ENCODE data around the gene GPALPP1.
"Not testable (repeated sequence)": the region's sequence is repeated elsewhere in the genome, so short reads cannot be mapped to it uniquely, and the experiment has no call there.

The GPALPP1 gene

DNA sequence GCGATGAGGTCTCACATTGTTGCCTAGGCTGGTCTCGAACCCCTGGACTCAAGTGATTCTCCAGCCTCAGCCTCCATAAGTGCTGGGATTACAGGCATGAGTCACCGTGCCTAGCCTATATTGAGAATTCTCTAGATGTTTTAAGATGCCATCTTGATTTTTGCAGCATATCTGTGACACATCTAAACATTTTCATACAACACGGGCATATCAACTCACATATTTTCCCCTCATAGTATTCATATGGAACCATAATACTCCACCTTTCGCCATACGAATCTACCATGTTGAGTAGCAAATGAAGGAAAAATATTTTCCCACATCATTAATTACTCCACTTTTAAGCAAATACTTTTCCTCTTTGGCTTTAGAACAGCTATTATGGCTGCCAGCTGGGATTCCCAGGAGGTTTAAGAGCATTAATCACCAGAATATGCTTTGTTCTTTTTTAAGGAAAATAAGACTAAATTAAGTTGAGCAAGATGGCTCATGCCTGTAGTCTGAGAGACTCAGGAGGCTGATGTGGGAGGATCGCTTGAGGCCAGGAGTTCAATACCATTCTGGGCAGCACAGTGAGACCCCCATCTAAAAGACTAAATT is 74.0 kb downstream of the GPALPP1 start:
- no peak for DNase-seq (ENCODE audit: low read depth in 2 of 2)

DNA sequence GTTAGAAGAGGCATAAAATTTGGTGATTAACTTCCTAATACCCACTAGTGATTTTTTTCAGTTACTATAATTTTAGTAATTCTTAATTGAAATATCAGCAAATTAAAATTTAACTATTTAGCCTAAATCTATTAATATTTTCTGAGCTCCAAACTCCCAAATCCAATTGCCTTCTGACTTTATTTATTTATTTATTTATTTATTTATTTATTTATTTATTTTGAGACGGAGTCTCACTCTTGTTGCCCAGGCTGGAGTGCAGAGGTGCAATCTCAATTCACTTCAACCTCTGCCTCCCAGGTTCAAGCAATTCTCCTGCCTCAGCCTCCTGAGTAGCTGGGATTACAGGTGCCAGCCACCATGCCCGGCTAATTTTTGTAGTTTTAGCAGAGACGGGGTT is 74.6 kb downstream of the GPALPP1 start:
- DNase-seq (ENCODE audit: low read depth in 2 of 2): not testable (repeated sequence)

DNA sequence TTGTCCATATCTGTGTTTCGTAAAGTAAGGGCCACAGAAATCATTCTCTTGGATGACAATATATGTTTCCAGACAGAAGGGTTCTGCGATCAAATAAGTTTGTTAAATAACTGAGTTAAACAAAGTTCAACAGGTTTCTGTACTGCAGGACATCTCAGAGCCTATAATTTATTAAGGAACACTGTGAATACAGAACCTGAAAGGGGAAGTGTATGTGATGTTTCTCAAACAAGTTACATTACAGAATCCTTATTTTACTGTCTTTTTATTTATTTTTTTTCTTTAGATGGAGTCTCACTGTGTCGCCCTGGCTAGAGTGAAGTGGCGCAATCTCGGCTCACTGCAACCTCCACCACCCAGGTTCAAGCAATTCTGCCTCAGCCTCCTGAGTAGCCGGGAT is 75.6 kb downstream of the GPALPP1 start:
- no peak for DNase-seq (ENCODE audit: low read depth in 2 of 2)

DNA sequence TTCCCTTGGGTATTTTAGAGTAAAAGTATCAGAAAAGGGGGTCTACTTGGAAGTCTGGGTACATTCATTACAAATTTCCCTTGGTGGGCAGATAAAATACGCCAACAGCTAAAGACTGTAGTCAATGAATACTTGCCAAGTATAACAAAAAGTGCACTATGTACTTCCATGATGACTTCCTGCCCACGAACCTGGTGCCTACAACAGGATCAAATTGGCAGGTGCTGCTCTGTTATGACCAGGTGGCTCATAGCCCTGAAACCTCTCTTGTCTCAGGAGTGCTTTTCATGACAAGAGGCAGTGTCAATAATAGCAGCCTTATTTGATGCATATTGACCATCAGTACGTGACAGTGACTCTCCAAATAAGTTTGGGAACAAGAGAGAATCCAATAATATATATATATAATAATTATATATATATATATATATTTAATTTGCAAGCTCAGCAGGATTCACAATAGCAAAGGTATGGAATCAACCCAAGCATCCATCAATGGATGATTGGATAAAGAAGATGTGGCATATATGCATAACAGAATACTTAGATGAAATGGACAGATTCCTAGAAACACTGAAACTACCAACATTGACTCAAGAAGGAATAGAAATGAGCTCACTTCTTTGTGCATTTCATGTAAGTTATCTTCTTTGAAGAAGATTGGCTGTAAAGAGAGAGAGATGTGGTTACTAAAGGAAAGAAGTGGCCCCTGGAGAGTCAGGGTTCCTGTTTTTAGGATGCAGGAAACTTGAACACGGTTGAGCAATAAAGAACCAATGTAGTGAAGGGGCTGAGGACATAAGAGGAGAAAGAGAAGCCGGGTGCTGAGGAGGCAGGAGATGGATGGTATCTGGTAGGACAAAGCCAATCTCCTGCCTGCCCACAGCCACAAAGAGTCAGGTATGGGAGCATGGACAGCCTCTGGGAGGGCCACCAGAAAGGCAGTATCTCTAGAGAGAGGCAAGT is 79.0 kb downstream of the GPALPP1 start:
- no peak for DNase-seq (ENCODE audit: low read depth in 2 of 2)

DNA sequence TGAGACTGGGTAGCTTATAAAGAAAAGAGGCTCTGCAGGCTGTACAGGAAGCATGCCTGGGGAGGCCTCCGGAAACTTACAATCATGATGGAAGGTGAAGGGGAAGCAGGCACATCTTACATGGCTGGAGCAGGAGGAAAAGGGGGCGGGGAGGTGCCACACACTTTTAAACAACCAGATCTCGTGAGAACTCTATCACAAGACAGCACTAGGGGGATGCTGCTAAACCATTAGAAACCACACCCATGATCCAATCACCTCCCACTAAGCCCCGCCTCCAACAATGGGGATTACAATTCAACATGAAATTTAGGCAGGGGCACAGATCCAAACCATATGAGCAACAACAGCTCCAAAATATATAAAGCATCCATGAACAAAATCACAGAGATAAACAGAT is 84.5 kb downstream of the GPALPP1 start:
- no peak for DNase-seq (ENCODE audit: low read depth in 2 of 2)

DNA sequence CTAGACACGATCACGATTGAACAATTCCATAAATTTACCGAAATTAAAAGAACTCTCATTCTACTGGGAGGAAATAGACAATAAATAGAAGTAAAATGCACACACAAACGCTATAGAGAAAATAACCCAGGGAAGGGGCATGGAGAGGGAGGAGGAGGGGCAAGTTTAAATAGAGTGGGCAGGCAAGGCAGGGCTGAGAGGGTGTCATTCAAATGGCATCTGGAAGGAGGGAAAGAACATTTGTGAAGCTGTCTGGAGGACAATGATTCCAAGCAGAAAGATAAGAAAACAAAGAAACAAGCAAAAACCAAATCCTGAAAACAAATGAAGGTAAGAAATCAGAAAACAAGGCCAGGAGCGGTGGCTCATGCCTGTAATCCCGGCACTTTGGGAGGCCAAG is 85.4 kb downstream of the GPALPP1 start:
- no peak for DNase-seq (ENCODE audit: low read depth in 2 of 2)

DNA sequence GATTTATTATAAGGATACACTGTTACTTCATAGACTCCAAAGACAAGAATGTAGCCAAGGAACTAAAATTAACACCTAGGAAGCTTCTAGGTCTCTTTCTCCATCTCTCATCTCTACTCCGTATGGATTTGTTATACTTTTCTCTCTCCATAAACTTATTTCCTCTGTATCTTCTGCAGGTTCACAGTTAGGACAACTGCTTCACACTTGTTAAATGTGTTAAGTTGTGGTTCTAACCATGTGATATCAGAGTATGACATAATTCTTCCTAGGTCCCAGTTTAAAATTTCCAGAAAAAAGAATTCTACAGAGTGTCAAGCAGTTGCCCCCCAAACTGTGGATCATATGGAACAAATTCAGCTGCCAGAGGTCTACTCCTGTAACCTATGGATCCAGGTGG is 88.7 kb downstream of the GPALPP1 start:
- DNase-seq (ENCODE audit: low read depth in 2 of 2): no peak

All from activated CD8-positive, alpha-beta memory T cell treated with anti-CD3 and anti-CD28 coated beads for 4 hours (primary cell).